Mesenchymal stem cell (in vitro differentiated cells and primary cell): ENCODE results near the gene ALKBH2.
A peak's percentile ranks its signal among the peaks of the same experiment; 100 is the strongest.
"Not testable (repeated sequence)": the region's sequence is repeated elsewhere in the genome, so short reads cannot be mapped to it uniquely, and the experiment has no call there.

Source experiments
- DNase-seq: peaks from one replicate; pipeline ENCODE4 v3.0.0-alpha.2; 2013
- H2AFZ ChIP-seq: one replicate; pipeline ENCODE4 v1.6.1; 2013; ENCODE audit warnings: low read depth, mild to moderate bottlenecking, control low read depth, inconsistent platforms, low read length, moderate library complexity
- H2AK5ac ChIP-seq: 2 replicates; pipeline ENCODE4 v1.6.1; 2013; ENCODE audit warnings: low read length, moderate library complexity, mild to moderate bottlenecking, inconsistent platforms; ENCODE audit not compliant: severe bottlenecking
- H2BK120ac ChIP-seq: one replicate; pipeline ENCODE4 v1.6.1; 2013; ENCODE audit warnings: low read depth, mild to moderate bottlenecking, inconsistent platforms, low read length, moderate library complexity
- H2BK12ac ChIP-seq, 2 experiments: one replicate each; pipeline ENCODE4 v1.6.1; 2013; ENCODE audit warnings: inconsistent platforms in 2 of 2, low read length in 2 of 2, mild to moderate bottlenecking in 2 of 2, moderate library complexity in 2 of 2, control low read depth in 1 of 2
- H2BK15ac ChIP-seq: one replicate; pipeline ENCODE4 v1.6.1; 2013; ENCODE audit warnings: mild to moderate bottlenecking, low read depth, inconsistent platforms; ENCODE audit not compliant: poor library complexity, severe bottlenecking
- H2BK5ac ChIP-seq: 2 replicates; pipeline ENCODE4 v1.6.1; 2013; ENCODE audit warnings: low read depth, mild to moderate bottlenecking, low read length, control low read depth, inconsistent platforms; ENCODE audit not compliant: poor library complexity, severe bottlenecking
- H3K14ac ChIP-seq, 2 experiments: one replicate each; pipeline ENCODE4 v1.6.1; 2013; ENCODE audit warnings: inconsistent platforms in 2 of 2, low read length in 2 of 2, control low read depth in 1 of 2, mild to moderate bottlenecking in 1 of 2, moderate library complexity in 1 of 2
- H3K18ac ChIP-seq, 2 experiments: one replicate each; pipeline ENCODE4 v1.6.1; 2013; ENCODE audit warnings: inconsistent platforms in 2 of 2, low read length in 2 of 2, control low read depth in 1 of 2, low read depth in 1 of 2, mild to moderate bottlenecking in 1 of 2
- H3K23ac ChIP-seq, 2 experiments: one replicate each; pipeline ENCODE4 v1.6.1; 2013; ENCODE audit warnings: inconsistent platforms in 2 of 2, low read length in 2 of 2, mild to moderate bottlenecking in 2 of 2, moderate library complexity in 2 of 2, control low read depth in 1 of 2
- H3K27ac ChIP-seq: 2 replicates; pipeline ENCODE4 v1.5.1; 2013; ENCODE audit warnings: mild to moderate bottlenecking, moderate library complexity, low read length, control low read depth, inconsistent platforms; ENCODE audit not compliant: poor library complexity, severe bottlenecking
- H3K27me3 ChIP-seq, 2 experiments: 2 replicates each; pipeline versions ENCODE4 v1.6.1 to v1.7.0; 2013; ENCODE audit warnings: low read length in 2 of 2, mild to moderate bottlenecking in 2 of 2, moderate library complexity in 2 of 2, control low read depth in 1 of 2, inconsistent platforms in 1 of 2; ENCODE audit not compliant: control insufficient read depth in 1 of 2, insufficient read depth in 1 of 2
- H3K36me3 ChIP-seq, 2 experiments: 2 replicates each; pipeline versions ENCODE4 v1.6.1 to v1.7.0; 2013; ENCODE audit warnings: low read length in 2 of 2, control low read depth in 1 of 2, inconsistent platforms in 1 of 2, low read depth in 1 of 2, mild to moderate bottlenecking in 1 of 2; ENCODE audit not compliant: insufficient read depth in 2 of 2, control insufficient read depth in 1 of 2
- H3K4ac ChIP-seq, 2 experiments: one replicate each; pipeline ENCODE4 v1.6.1; 2013; ENCODE audit warnings: inconsistent platforms in 2 of 2, low read length in 2 of 2, mild to moderate bottlenecking in 2 of 2, moderate library complexity in 2 of 2, control low read depth in 1 of 2, low read depth in 1 of 2
- H3K4me1 ChIP-seq: 2 replicates; pipeline ENCODE4 v1.6.1; 2013; ENCODE audit warnings: low read depth, low read length, control low read depth; ENCODE audit not compliant: control insufficient read depth, insufficient read depth
- H3K4me2 ChIP-seq: 2 replicates; pipeline ENCODE4 v1.6.1; 2013; ENCODE audit warnings: low read length, mild to moderate bottlenecking, inconsistent platforms; ENCODE audit not compliant: poor library complexity, severe bottlenecking
- H3K4me3 ChIP-seq, 2 experiments: 2 replicates each; pipeline versions ENCODE4 v1.5.1 to v1.7.0; 2013; ENCODE audit warnings: low read length in 2 of 2, mild to moderate bottlenecking in 2 of 2, control low read depth in 1 of 2, low read depth in 1 of 2; ENCODE audit not compliant: insufficient read depth in 1 of 2
- H3K79me1 ChIP-seq: replicated peaks from 2 replicates; pipeline ENCODE4 v1.6.1; 2013; ENCODE audit warnings: mild to moderate bottlenecking, control low read depth, low read length, inconsistent platforms; ENCODE audit not compliant: poor library complexity, severe bottlenecking
- H3K9ac ChIP-seq: 2 replicates; pipeline ENCODE4 v1.7.0; 2013; ENCODE audit warnings: mild to moderate bottlenecking, low read length, moderate library complexity
- H3K9me3 ChIP-seq: 2 replicates; pipeline ENCODE4 v1.7.0; 2013; ENCODE audit warnings: mild to moderate bottlenecking, low read length; ENCODE audit not compliant: control insufficient read depth
- H4K8ac ChIP-seq: one replicate; pipeline ENCODE4 v1.6.1; 2013; ENCODE audit warnings: inconsistent platforms, mild to moderate bottlenecking, low read length, moderate library complexity
- H4K91ac ChIP-seq: one replicate; pipeline ENCODE4 v1.6.1; 2013; ENCODE audit warnings: mild to moderate bottlenecking, low read length, inconsistent platforms
- WGBS: methylation state at CpG from one replicate; pipeline ENCODE4 v1.1.7; 2013; ENCODE audit warnings: mixed read lengths; 5-methylcytosine and 5-hydroxymethylcytosine counted together

Gene ALKBH2

GRCh38 chr12:109054124-109054513 lies 39.2 kb downstream of the ALKBH2 start:
- not testable (repeated sequence) for H2BK15ac ChIP-seq, H2BK120ac ChIP-seq, DNase-seq, H3K14ac ChIP-seq, H2AK5ac ChIP-seq, H3K18ac ChIP-seq, H4K91ac ChIP-seq, H2AFZ ChIP-seq, H3K27ac ChIP-seq, H4K8ac ChIP-seq, H3K4me2 ChIP-seq, H3K27me3 ChIP-seq, H2BK12ac ChIP-seq, H3K9me3 ChIP-seq, H3K23ac ChIP-seq, H3K4ac ChIP-seq, H2BK5ac ChIP-seq, H3K4me1 ChIP-seq
- peaks cover 3 to 18% of the 10 kb centered on the region in 2 experiments for H3K36me3 ChIP-seq
- peak overlapping the region; percentile 96 for H3K9ac ChIP-seq
- WGBS = 90% methylated on average over 3 of the region's 4 CpGs
- peaks cover 21% of the 10 kb centered on the region for H3K79me1 ChIP-seq
- H3K4me3 ChIP-seq = peak overlapping the region in 1 of 2 experiments; percentile 99

GRCh38 chr12:109053382-109054123 lies 39.7 kb downstream of the ALKBH2 start:
- Histone ChIP-seq H3K4ac (no peak overlapping the region), H2BK12ac (no peak overlapping the region), H3K4me2 (peak overlapping the region; percentile 75), H3K14ac (no peak overlapping the region), H2AFZ (no peak overlapping the region), H3K36me3 (peaks cover 3 to 13% of the 10 kb centered on the region in 2 experiments), H4K91ac (no peak overlapping the region), H3K18ac (no peak overlapping the region), H3K9ac (peak overlapping the region; percentile 96), H3K4me3 (peak overlapping the region in 1 of 2 experiments; percentile 99), H3K79me1 (peaks cover 21% of the 10 kb centered on the region), H2BK120ac (no peak overlapping the region), H2AK5ac (no peak overlapping the region), H2BK15ac (no peak overlapping the region), H4K8ac (peak overlapping the region; percentile 87), H3K4me1 (peaks cover 6% of the 10 kb centered on the region), H2BK5ac (no peak overlapping the region), H3K23ac (no peak overlapping the region), H3K9me3 (no peaks in the 10 kb centered on the region), H3K27me3 (no peaks in the 10 kb centered on the region), H3K27ac (peak overlapping the region; percentile 12)
- DNase-seq = peak; percentile 65
- 63% methylated on average over 9 of the region's 9 CpGs for WGBS

GRCh38 chr12:109052414-109053323 lies 40.6 kb downstream of the ALKBH2 start, which contains the start of gene USP30:
TSS of gene USP30 (plus strand) at chr12:109052576. CDS start at chr12:109052679, 103 bp downstream.
- Histone ChIP-seq H3K4me3 (peak within 1 kb of the TSS; percentile 98 to 99), H2AK5ac (no peak within 1 kb of the TSS), H3K23ac (peak within 1 kb of the TSS in 1 of 2 experiments; percentile 89), H2BK12ac (peak within 1 kb of the TSS in 1 of 2 experiments; percentile 71), H2BK5ac (peak within 1 kb of the TSS; percentile 44), H3K14ac (peak within 1 kb of the TSS in 1 of 2 experiments; percentile 93), H3K18ac (peak within 1 kb of the TSS; percentile 49 to 94), H2BK15ac (peak within 1 kb of the TSS; percentile 95), H3K4ac (peak within 1 kb of the TSS; percentile 39 to 89), H3K9ac (peak within 1 kb of the TSS; percentile 96), H3K9me3 (no peaks in the 10 kb centered on the region), H2BK120ac (peak within 1 kb of the TSS; percentile 27), H2AFZ (peak within 1 kb of the TSS; percentile 97), H3K36me3 (peaks cover 0 to 5% of the 10 kb centered on the region in 2 experiments), H3K4me1 (peaks cover 6% of the 10 kb centered on the region), H3K79me1 (peaks cover 20% of the 10 kb centered on the region), H4K8ac (peak within 1 kb of the TSS; percentile 95), H3K27ac (no peak within 1 kb of the TSS), H3K4me2 (peak within 1 kb of the TSS; percentile 75), H4K91ac (no peak within 1 kb of the TSS), H3K27me3 (no peaks in the 10 kb centered on the region)
- peak; percentile 88 for DNase-seq
- WGBS = under 1% methylated on average over 52 of the region's 61 CpGs

- Histone ChIP-seq H3K4me2 (peak overlapping the region; percentile 75), H4K91ac (no peak overlapping the region), H3K36me3 (no peaks in the 10 kb centered on the region), H2AK5ac (no peak overlapping the region), H3K27me3 (no peaks in the 10 kb centered on the region), H3K14ac (no peak overlapping the region), H3K4ac (peak overlapping the region in 1 of 2 experiments; percentile 84), H2BK120ac (no peak overlapping the region), H3K23ac (no peak overlapping the region), H3K18ac (peak overlapping the region in 1 of 2 experiments; percentile 49), H3K27ac (no peak overlapping the region), H3K4me3 (peak overlapping the region; percentile 32 to 99), H2BK5ac (peak overlapping the region; percentile 44), H4K8ac (peak overlapping the region; percentile 85), H2BK15ac (no peak overlapping the region), H2BK12ac (no peak overlapping the region), H3K9me3 (no peaks in the 10 kb centered on the region), H3K4me1 (peaks cover 6% of the 10 kb centered on the region), H2AFZ (peak overlapping the region; percentile 74), H3K9ac (peak overlapping the region; percentile 96), H3K79me1 (peaks cover 20% of the 10 kb centered on the region)
- no peak for DNase-seq
- 36% methylated on average over 6 of the region's 6 CpGs for WGBS
These were observed 41.2 kb downstream of the ALKBH2 start for GRCh38 chr12:109052097-109052413.
